ENCODE data around the gene OR2T35. TPM values are rescaled to one million over a fixed set of nuclear protein-coding genes. Genes with fewer than 3 reads are reported as not detected.

Gene OR2T35
- total RNA-seq, 2 donors from 2014 or later = not detected

GRCh38 chr1:248592655-248593054, 52.4 kb downstream of the OR2T35 start:
- DNase-seq (ENCODE audit: low spot score in 2 of 2) = no peak
- no peaks in the 10 kb centered on the region for H3K36me3 Mint-ChIP-seq

GRCh38 chr1:248590055-248590454, 55.0 kb downstream of the OR2T35 start:
- ATAC-seq = no peak
- H3K27ac Mint-ChIP-seq = no peak overlapping the region
- peaks cover 0 to 13% of the 10 kb centered on the region in 2 donors for H3K9me3 Mint-ChIP-seq
- H3K36me3 Mint-ChIP-seq = peaks cover 0 to 5% of the 10 kb centered on the region in 2 donors
- no peak for DNase-seq (ENCODE audit: low spot score in 2 of 2)

More at GRCh38 chr1:248592655-248593054, 52.4 kb downstream of the OR2T35 start:
- no peak overlapping the region for H3K27ac Mint-ChIP-seq
- no peak for ATAC-seq
- peaks cover 0 to 5% of the 10 kb centered on the region in 2 donors for H3K9me3 Mint-ChIP-seq

DNA sequence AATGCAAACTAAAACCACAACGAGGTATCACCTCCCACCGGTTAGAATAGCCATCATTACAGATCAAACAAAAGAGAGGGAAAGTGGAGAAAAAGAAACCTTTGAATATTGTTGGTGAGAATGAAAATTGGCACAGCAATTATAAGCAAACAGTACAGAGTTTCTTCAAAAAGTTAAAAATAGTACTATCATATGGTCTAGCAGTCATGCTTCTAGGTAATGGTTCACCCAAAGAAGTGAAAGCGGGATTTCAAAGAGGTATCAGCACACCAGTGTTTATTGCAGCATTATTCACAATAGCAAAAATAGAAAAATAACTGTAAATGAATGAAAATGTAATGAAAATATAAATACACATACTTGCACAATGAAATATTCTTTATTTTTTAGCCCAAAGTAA, 55.7 kb downstream of the OR2T35 start:
- ATAC-seq = no peak
- Mint-ChIP-seq H3K36me3 (peaks cover 0 to 5% of the 10 kb centered on the region in 2 donors), H3K27ac (no peak overlapping the region), H3K9me3 (peaks cover 0 to 13% of the 10 kb centered on the region in 2 donors)
- no peak for DNase-seq (ENCODE audit: low spot score in 2 of 2)

Other genes starting within 250 kb of the OR2T35 start
- not detected for gene OR2T1, start 242.2 kb downstream of the OR2T35 start, total RNA-seq
- not detected for gene OR2T2, start 199.6 kb downstream of the OR2T35 start, total RNA-seq
- not detected for gene OR2T3, start 171.9 kb downstream of the OR2T35 start, total RNA-seq
- not detected for gene OR2T5, start 156.7 kb downstream of the OR2T35 start, total RNA-seq
- not detected for gene OR2G6, start 137.2 kb downstream of the OR2T35 start, total RNA-seq
- not detected for gene OR2T29, start 82.5 kb downstream of the OR2T35 start, total RNA-seq
- gene OR2T34, start 70.5 kb downstream of the OR2T35 start, total RNA-seq = not detected
- gene OR2T10, start 47.6 kb downstream of the OR2T35 start, total RNA-seq = not detected
- not detected for gene OR2T11, start 10.2 kb downstream of the OR2T35 start, total RNA-seq
- gene OR2T27, start 10.2 kb upstream of the OR2T35 start, total RNA-seq = not detected
- gene OR14I1, start 57.5 kb upstream of the OR2T35 start, total RNA-seq = not detected
- gene LYPD8, start 110.5 kb upstream of the OR2T35 start, total RNA-seq = not detected
- gene SH3BP5L, start 180.6 kb upstream of the OR2T35 start, total RNA-seq = 10 to 100 TPM; 19.3 to 33.9 TPM
- 10 to 100 TPM; 46.4 to 54.9 TPM for gene ZNF672, start 192.9 kb upstream of the OR2T35 start, total RNA-seq
- gene ZNF692, start 213.8 kb upstream of the OR2T35 start, total RNA-seq = 100 to 1,000 TPM in 1 of 2 donors, 10 to 100 TPM in 1; 93.0 to 152 TPM